AG09319 (cell line): ENCODE data around the gene HMG20B.
A peak's percentile ranks its signal among the peaks of the same experiment; 100 is the strongest.

Source experiments
- DNase-seq: peaks from one replicate; pipeline ENCODE4 v3.0.0-alpha.2; 2010; ENCODE audit warnings: low read depth; ENCODE audit errors: extremely low read depth
- TF ChIP-seq, protein P1 (sequence below): IDR thresholded peaks from 2 replicates; pipeline ENCODE4 v1.5.1; 2011; ENCODE audit warnings: low read depth, mild to moderate bottlenecking, inconsistent platforms, low read length, moderate library complexity

The HMG20B gene

GRCh38 chr19:3613818-3614661 is 41.3 kb downstream of the HMG20B start:
- DNase-seq: no peak

DNA sequence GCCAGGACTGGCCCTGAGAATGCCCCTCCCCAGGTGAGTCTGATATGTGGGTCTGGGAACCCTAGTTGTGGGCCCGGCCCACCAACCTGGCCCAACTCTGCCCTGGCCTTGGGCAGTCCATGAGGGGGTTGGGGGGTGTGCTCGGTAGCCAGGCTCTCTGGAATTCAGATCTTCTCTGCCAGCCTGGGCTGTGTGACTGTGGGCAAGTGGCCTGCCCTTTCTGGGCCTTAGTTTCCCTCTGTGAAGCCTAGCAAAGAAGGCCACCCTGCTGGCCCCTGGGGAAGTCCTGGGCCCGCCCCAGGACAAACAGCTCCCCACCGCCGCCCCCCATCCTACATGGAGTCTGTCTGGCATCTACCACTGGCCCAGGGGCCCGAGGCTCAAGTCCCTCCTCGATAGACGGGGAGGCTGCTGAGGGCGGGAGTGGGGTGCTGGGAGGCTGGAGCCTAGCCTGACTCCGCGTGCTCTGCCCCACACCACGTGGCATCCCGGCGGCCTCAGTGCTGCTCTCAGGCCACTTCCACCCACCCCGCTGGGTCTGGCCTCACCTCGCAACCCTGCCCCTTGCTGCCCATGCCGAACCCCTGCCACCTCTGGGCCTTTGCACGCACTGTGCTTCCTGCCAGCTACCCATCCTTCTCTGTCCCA is 42.2 kb downstream of the HMG20B start:
- DNase-seq: no peak
- TF ChIP-seq, protein P1, sequence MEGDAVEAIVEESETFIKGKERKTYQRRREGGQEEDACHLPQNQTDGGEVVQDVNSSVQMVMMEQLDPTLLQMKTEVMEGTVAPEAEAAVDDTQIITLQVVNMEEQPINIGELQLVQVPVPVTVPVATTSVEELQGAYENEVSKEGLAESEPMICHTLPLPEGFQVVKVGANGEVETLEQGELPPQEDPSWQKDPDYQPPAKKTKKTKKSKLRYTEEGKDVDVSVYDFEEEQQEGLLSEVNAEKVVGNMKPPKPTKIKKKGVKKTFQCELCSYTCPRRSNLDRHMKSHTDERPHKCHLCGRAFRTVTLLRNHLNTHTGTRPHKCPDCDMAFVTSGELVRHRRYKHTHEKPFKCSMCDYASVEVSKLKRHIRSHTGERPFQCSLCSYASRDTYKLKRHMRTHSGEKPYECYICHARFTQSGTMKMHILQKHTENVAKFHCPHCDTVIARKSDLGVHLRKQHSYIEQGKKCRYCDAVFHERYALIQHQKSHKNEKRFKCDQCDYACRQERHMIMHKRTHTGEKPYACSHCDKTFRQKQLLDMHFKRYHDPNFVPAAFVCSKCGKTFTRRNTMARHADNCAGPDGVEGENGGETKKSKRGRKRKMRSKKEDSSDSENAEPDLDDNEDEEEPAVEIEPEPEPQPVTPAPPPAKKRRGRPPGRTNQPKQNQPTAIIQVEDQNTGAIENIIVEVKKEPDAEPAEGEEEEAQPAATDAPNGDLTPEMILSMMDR: no peak

More at GRCh38 chr19:3613818-3614661, 41.3 kb downstream of the HMG20B start:
- TF ChIP-seq, protein P1: no peak

DNA sequence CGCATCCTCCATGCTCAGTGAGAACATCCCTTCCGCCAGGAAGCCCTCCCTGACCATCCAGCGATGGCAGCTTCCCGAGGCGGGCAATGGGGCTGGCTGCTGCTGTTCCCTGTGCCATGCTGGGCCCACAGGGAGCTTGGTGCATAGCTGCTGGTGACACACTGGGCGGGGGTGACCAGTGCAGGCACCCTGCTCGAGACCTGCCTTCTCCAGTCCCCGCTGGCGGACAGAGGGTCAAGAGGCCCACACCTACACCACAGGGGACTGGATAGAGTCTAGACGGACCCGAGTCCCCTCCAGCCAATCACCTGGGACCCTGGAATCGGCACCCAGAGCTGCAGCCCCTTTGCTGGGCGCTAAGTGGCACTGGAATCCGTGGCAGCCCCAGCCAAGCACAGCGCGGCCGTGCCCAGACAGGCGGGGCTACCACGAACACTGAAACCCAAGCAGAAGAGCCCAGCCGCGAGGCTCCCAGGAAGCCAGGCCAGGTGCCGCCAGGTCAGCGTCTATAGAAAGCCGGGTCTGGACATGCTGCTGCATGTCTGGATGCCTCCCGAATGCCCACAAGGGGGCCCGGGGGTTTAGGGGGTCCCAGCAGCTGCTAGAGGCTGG is 42.9 kb downstream of the HMG20B start:
- TF ChIP-seq, protein P1: no peak
- no peak for DNase-seq

DNA sequence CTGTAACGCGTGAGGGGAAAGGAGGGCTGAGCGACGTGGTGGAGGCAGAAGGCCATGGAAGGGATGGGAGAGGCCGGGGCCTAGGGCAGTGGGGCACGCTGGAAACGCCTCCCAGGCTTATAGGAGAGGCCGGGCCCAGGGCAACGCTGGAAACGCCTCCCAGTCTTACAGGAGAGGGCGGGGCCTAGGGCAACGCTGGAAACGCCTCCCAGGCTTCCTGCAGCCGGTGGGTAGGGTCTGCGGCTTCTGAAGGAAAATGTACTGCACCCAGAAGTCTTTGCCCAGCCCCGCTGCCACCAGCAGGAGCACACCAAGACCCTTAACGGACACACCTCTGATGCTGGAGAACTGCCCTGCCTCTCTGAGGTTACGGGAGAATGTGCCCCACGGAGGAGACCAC is 44.7 kb downstream of the HMG20B start:
- no peak for DNase-seq
- TF ChIP-seq, protein P1: no peak

DNA sequence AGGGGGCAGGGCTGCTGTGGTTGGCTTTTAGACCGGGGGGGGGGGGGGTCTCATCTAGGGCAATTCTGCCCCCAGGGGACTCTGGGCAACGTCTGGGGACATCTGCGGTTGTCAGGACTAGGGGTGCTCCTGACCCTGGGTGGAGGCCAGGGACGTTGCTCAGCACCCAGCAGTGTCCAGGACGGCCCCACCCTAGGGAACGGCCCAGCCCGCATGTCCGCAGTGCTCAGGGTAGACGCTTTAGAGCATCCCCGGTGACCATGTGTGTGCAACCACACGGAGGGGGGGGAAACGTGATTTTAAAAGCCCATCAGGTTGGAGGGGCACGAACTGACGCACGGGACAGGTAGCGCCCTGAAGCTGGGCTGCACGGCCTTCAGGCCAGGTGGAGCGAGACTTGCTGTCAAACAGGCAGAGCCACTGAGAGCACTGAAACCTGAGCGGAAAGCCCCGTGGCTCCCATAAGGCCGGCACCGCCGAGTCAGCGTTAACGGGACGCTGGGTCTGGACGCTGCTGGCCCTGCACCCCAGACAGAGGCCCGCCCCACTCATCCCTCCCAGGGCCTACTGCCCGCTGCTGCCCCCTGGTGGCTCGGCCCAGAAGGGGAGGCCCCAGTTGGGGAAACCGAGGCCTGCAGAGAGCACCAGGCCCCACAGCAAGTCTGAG is 45.5 kb downstream of the HMG20B start:
- no peak for DNase-seq
- TF ChIP-seq, protein P1: peak; percentile 96

GRCh38 chr19:3618811-3619630 is 46.3 kb downstream of the HMG20B start:
- DNase-seq: no peak

More at GRCh38 chr19:3618811-3619630, 46.3 kb downstream of the HMG20B start:
- TF ChIP-seq, protein P1: no peak
